Lung (tissue), 12 donors: ENCODE results near the gene C21orf58. TPM values are rescaled to one million over a fixed set of nuclear protein-coding genes. Genes with fewer than 3 reads are reported as not detected.
A peak's percentile ranks its signal among the peaks of the same experiment; 100 is the strongest.

ENCODE experiments used
- ATAC-seq: fragments of 200-7000 bp; cut with Tn5 transposase; one replicate; pipeline ENCODE4 v1.9.1; 2020; ENCODE audit warnings: moderate number of reproducible peaks; ENCODE audit not compliant: insufficient read depth, low FRiP score
- DNase-seq, 3 donors: peaks; one replicate each; pipeline ENCODE4 v3.0.0-alpha.2; 2013 to 2017
- H3K27ac ChIP-seq, 2 donors: one replicate each; pipeline ENCODE4 v1.5.1; 2013; ENCODE audit warnings: mild to moderate bottlenecking in 2 of 2, moderate library complexity in 2 of 2, control low read depth in 1 of 2, inconsistent platforms in 1 of 2, low read depth in 1 of 2, low read length in 1 of 2
- H3K27me3 ChIP-seq, 3 donors: one replicate each; pipeline ENCODE4 v1.5.1; 2013; ENCODE audit warnings: low read length in 2 of 3; ENCODE audit not compliant: control insufficient read depth in 3 of 3, insufficient read depth in 3 of 3
- H3K36me3 ChIP-seq, 4 donors: one replicate each; pipeline ENCODE4 v1.5.1; 2013; ENCODE audit warnings: low read length in 4 of 4, mild to moderate bottlenecking in 1 of 4, moderate library complexity in 1 of 4; ENCODE audit not compliant: control insufficient read depth in 4 of 4, insufficient read depth in 4 of 4
- H3K4me1 ChIP-seq, 5 donors: one replicate each; pipeline ENCODE4 v1.5.1; 2013; ENCODE audit warnings: low read length in 5 of 5, mild to moderate bottlenecking in 2 of 5, moderate library complexity in 1 of 5; ENCODE audit not compliant: control insufficient read depth in 5 of 5, insufficient read depth in 5 of 5
- H3K4me3 ChIP-seq: one replicate; pipeline ENCODE4 v1.5.1; 2013; ENCODE audit warnings: mild to moderate bottlenecking, control low read depth, moderate library complexity
- H3K9ac ChIP-seq, 2 donors: one replicate each; pipeline ENCODE4 v1.5.1; 2013; ENCODE audit warnings: low read length in 2 of 2, control low read depth in 1 of 2; ENCODE audit not compliant: insufficient read depth in 1 of 2
- H3K9me3 ChIP-seq, 4 donors: one replicate each; pipeline ENCODE4 v1.5.1; 2013; ENCODE audit warnings: low read length in 3 of 4, mild to moderate bottlenecking in 1 of 4, moderate library complexity in 1 of 4; ENCODE audit not compliant: control insufficient read depth in 4 of 4, insufficient read depth in 3 of 4
- CTCF ChIP-seq: IDR thresholded peaks from 2 replicates; pipeline ENCODE4 v1.5.1; 2012; ENCODE audit warnings: mild to moderate bottlenecking; ENCODE audit errors: control extremely low read depth, extremely low read depth
- WGBS, 2 donors: extraction: QIAGEN DNeasy Blood & Tissue Kit; methylation state at CpG; one replicate each; pipeline ENCODE4 v1.1.7; 2013; 5-methylcytosine and 5-hydroxymethylcytosine counted together
- polyA plus RNA-seq, 2 donors: library from polyadenylated mRNA; stranded (reverse); fragments of 200-250 nt; gene quantifications; one replicate each; pipeline ENCODE4 v1.2.1, GENCODE V29; 2013
- total RNA-seq, 2 donors: library from RNA; depleted of rRNA in 1 of 2; stranded (reverse); fragments of >200 nt in 1 of 2; gene quantifications; one replicate each; pipeline ENCODE4 v1.2.1, GENCODE V29; 2014 to 2021
- donor health status: control.
- donor health status: control.
- donor health status: Bipolar disorder and iron deficiency.
- donor health status: healthy.
- donor health status: DM: yes; HTN: yes; CAD: no.

The C21orf58 gene
- total and polyA plus RNA-seq, 4 donors, result 4.8 to 20.8 (median 8.9) TPM

- WGBS, 2 donors, result 92 to 96% methylated on average over 18 of the region's 18 CpGs
- H3K27me3 ChIP-seq, result no peaks in the 10 kb centered on the region
- peaks cover 25 to 67% (median 50%) of the 10 kb centered on the region in 4 donors for H3K36me3 ChIP-seq
- no peak for DNase-seq
- H3K4me1 ChIP-seq, result no peaks in the 10 kb centered on the region
- no peak for ATAC-seq
- no peak overlapping the region for H3K4me3 ChIP-seq
- no peaks in the 10 kb centered on the region for H3K9me3 ChIP-seq
- no peak overlapping the region for H3K9ac ChIP-seq
- no peak for TF ChIP-seq CTCF
- peak overlapping the region in 1 of 2 donors; percentile 51 for H3K27ac ChIP-seq
Observed at GRCh38 chr21:46256501-46256994, 67.1 kb downstream of the C21orf58 start.

GRCh38 chr21:46255758-46256337, 67.8 kb downstream of the C21orf58 start:
- Histone ChIP-seq H3K36me3 (peaks cover 29 to 63% (median 51%) of the 10 kb centered on the region in 4 donors), H3K4me1 (no peaks in the 10 kb centered on the region), H3K9me3 (no peaks in the 10 kb centered on the region), H3K4me3 (no peak overlapping the region), H3K27ac (peak overlapping the region in 1 of 2 donors; percentile 51), H3K9ac (no peak overlapping the region), H3K27me3 (no peaks in the 10 kb centered on the region)
- no peak for ATAC-seq
- WGBS, 2 donors, result 95 to 96% methylated on average over 6 of the region's 6 CpGs
- DNase-seq, result no peak
- TF ChIP-seq CTCF, result no peak

GRCh38 chr21:46255166-46255565, 68.5 kb downstream of the C21orf58 start:
- Histone ChIP-seq H3K36me3 (peaks cover 31 to 61% (median 51%) of the 10 kb centered on the region in 4 donors), H3K4me3 (no peak overlapping the region), H3K9ac (no peak overlapping the region), H3K9me3 (no peaks in the 10 kb centered on the region), H3K27ac (no peak overlapping the region), H3K4me1 (no peaks in the 10 kb centered on the region), H3K27me3 (no peaks in the 10 kb centered on the region)
- DNase-seq (no peak), ATAC-seq (no peak)
- WGBS, 2 donors, result 87 to 96% methylated on average over 11 of the region's 11 CpGs
- no peak for TF ChIP-seq CTCF
